HCT116 (cell line): ENCODE data around the gene KIAA1549. TPM values are rescaled to one million over a fixed set of nuclear protein-coding genes. Genes with fewer than 3 reads are reported as not detected.

Source experiments
- ATAC-seq: fragments of 200-7000 bp; cut with Tn5 transposase; 2 replicates; pipeline ENCODE4 v1.9.1; 2020; ENCODE audit warnings: mild to moderate bottlenecking, moderate library complexity
- BruUV-seq: library from RNA; stranded (reverse); fragments of 400-500 nt; replicated peaks from 2 replicates; lab custom pipeline; 2021; lab: Mats Ljungman, UMichigan
- CTCF ChIA-PET: fragments of 300-600 bp; sonication (Branson Sonifier 250); formaldehyde crosslinking; loops from one replicate; lab custom pipeline; 2021; ENCODE audit warnings: antibody characterized with exemption; lab: Charles Lee
- POLR2A ChIA-PET: fragments of 300-600, 350-600 bp; sonication (Branson Sonifier 250); formaldehyde crosslinking; loops from one replicate; lab custom pipeline; 2021; ENCODE audit warnings: antibody characterized with exemption; lab: Charles Lee
- RAD21 ChIA-PET, 2 experiments: fragments of 300-600 bp; sonication (Branson Sonifier 250); formaldehyde crosslinking; loops; one replicate each; lab custom pipeline; 2023; ENCODE audit warnings: low total read pairs in 2 of 2; ENCODE audit not compliant: uncharacterized antibody in 2 of 2, unreplicated experiment in 2 of 2, low non-redundant PET in 1 of 2; lab: Charles Lee
- DNase-seq: peaks from one replicate; pipeline ENCODE4 v3.0.0-alpha.2; 2010; ENCODE audit warnings: low read depth, low spot score
- H2AFZ ChIP-seq: fragments of 200-600 bp; shearing (Covaris generic), sonication (generic); 2 replicates; pipeline ENCODE4 v1.6.1; 2017; ENCODE audit warnings: low read depth, mixed run types, mixed read lengths, antibody characterized with exemption, low read length; ENCODE audit not compliant: poor library complexity, severe bottlenecking
- H3K27ac ChIP-seq: 2 replicates; pipeline ENCODE4 v1.5.1; 2012; ENCODE audit warnings: low read depth, low read length
- H3K27me3 ChIP-seq: fragments of 200-600 bp; sonication (generic); 2 replicates; pipeline ENCODE4 v1.6.1; 2016; ENCODE audit warnings: mixed run types, low read length, mixed read lengths; ENCODE audit not compliant: insufficient read depth
- H3K36me3 ChIP-seq, 2 experiments: fragments of 200-500 bp in 1 of 2; fragments of 200-600 bp in 1 of 2; sonication (Bioruptor generic) in 1 of 2; sonication (generic) in 1 of 2; 2 replicates each; pipeline versions ENCODE4 v1.5.1 to v1.6.1; 2014 to 2016; ENCODE audit warnings: low read length in 2 of 2, inconsistent platforms in 1 of 2, mixed read lengths in 1 of 2, mixed run types in 1 of 2; ENCODE audit not compliant: insufficient read depth in 2 of 2, control insufficient read depth in 1 of 2
- H3K4me1 ChIP-seq, 2 experiments: fragments of 200-600 bp in 1 of 2; sonication (generic) in 1 of 2; 2 replicates each; pipeline versions ENCODE4 v1.5.1 to v1.6.1; 2012 to 2017; ENCODE audit warnings: low read length in 2 of 2, inconsistent platforms in 1 of 2, mild to moderate bottlenecking in 1 of 2, mixed read lengths in 1 of 2, mixed run types in 1 of 2, moderate library complexity in 1 of 2; ENCODE audit not compliant: insufficient read depth in 2 of 2, control insufficient read depth in 1 of 2
- H3K4me2 ChIP-seq: fragments of 200-600 bp; sonication (generic); 2 replicates; pipeline ENCODE4 v1.6.1; 2017; ENCODE audit warnings: mixed run types, low read length, mixed read lengths
- H3K4me3 ChIP-seq, 2 experiments: fragments of 200-600 bp in 1 of 2; sonication (generic) in 1 of 2; replicated peaks in 1 of 2; 2 replicates each; pipeline ENCODE4 v1.5.1; 2011 to 2016; ENCODE audit warnings: low read length in 2 of 2, control low read depth in 1 of 2, low read depth in 1 of 2, mild to moderate bottlenecking in 1 of 2, mixed read lengths in 1 of 2, mixed run types in 1 of 2
- H3K79me2 ChIP-seq: fragments of 200-600 bp; sonication (generic); 2 replicates; pipeline ENCODE4 v1.6.1; 2017; ENCODE audit warnings: mild to moderate bottlenecking, mixed run types, low read length, moderate library complexity, mixed read lengths; ENCODE audit not compliant: insufficient read depth
- H3K9ac ChIP-seq: fragments of 200-600 bp; sonication (generic); 2 replicates; pipeline ENCODE4 v1.6.1; 2016; ENCODE audit warnings: low read length, mixed read lengths
- H3K9me2 ChIP-seq: fragments of 200-600 bp; sonication (generic), shearing (Covaris generic); 2 replicates; pipeline ENCODE4 v1.6.1; 2017; ENCODE audit warnings: mixed run types, mild to moderate bottlenecking, moderate library complexity; ENCODE audit not compliant: insufficient read depth
- H3K9me3 ChIP-seq, 2 experiments: fragments of 200-500 bp in 1 of 2; fragments of 200-600 bp in 1 of 2; sonication (Bioruptor generic) in 1 of 2; sonication (generic) in 1 of 2; 2 replicates each; pipeline ENCODE4 v1.6.1; 2014 to 2017; ENCODE audit warnings: low read length in 2 of 2, mixed read lengths in 2 of 2, inconsistent platforms in 1 of 2, low read depth in 1 of 2, mild to moderate bottlenecking in 1 of 2, mixed run types in 1 of 2, moderate library complexity in 1 of 2; ENCODE audit not compliant: control insufficient read depth in 1 of 2, insufficient read depth in 1 of 2
- H4K20me1 ChIP-seq: fragments of 200-600 bp; sonication (generic), shearing (Covaris generic); 2 replicates; pipeline ENCODE4 v1.6.1; 2017; ENCODE audit warnings: mixed run types, mild to moderate bottlenecking, moderate library complexity; ENCODE audit not compliant: insufficient read depth
- ATF3 ChIP-seq: IDR thresholded peaks from 2 replicates; pipeline ENCODE4 v1.6.1; 2012
- EZH2phosphoT487 ChIP-seq: fragments of 200-600 bp; IDR thresholded peaks from 2 replicates; pipeline ENCODE4 v1.6.1; 2018; ENCODE audit warnings: antibody characterized with exemption, borderline replicate concordance
- JUND ChIP-seq: IDR thresholded peaks from 2 replicates; pipeline ENCODE4 v1.6.1; 2012
- POLR2A ChIP-seq: IDR thresholded peaks from 2 replicates; pipeline ENCODE4 v1.7.0; 2011; ENCODE audit warnings: borderline replicate concordance; ENCODE audit not compliant: insufficient read depth, insufficient read length; ENCODE audit errors: extremely low read depth
- ZBTB33 ChIP-seq: IDR thresholded peaks from 2 replicates; pipeline ENCODE4 v1.6.1; 2011; ENCODE audit warnings: mild to moderate bottlenecking, low read length, moderate library complexity; ENCODE audit not compliant: insufficient replicate concordance; ENCODE audit errors: extremely low read depth
- intact Hi-C: fragments of 100-400 bp; cut with micrococcal nuclease; formaldehyde crosslinking; loops from 2 replicates; pipeline ENCODE4 v1.10.0; 2022
- total RNA-seq: library from RNA; stranded (reverse); gene quantifications from one replicate; pipeline ENCODE4 v1.2.1, GENCODE V29; 2021; ENCODE audit not compliant: unreplicated experiment

The KIAA1549 gene
- total RNA-seq, 1 experiment from 2014 or later: 3.9 TPM

- no peak for TF ChIP-seq ZBTB33
- no peak for TF ChIP-seq POLR2A
- TF ChIP-seq JUND: no peak
- TF ChIP-seq ATF3: no peak
- no peak for TF ChIP-seq EZH2phosphoT487
- no peaks in the 10 kb centered on the region for H3K79me2 ChIP-seq
- no peaks in the 10 kb centered on the region for H3K9me2 ChIP-seq
- no TSS peak for BruUV-seq
- H3K9me3 ChIP-seq: no peaks in the 10 kb centered on the region
- CTCF ChIA-PET: interaction anchor here (1.2 kb wide), 1 partner anchor 41 kb away, joined by 3 read pairs; no protein-coding TSS in a partner anchor
- H3K36me3 ChIP-seq: no peaks in the 10 kb centered on the region
- RAD21 ChIA-PET: no interaction called here
- no peak overlapping the region for H3K4me2 ChIP-seq
- DNase-seq (no peak), ATAC-seq (no peak)
- no peaks in the 10 kb centered on the region for H3K27me3 ChIP-seq
- POLR2A ChIA-PET: no interaction called here
- H3K4me3 ChIP-seq: no peak overlapping the region
- no peak overlapping the region for H3K27ac ChIP-seq
- H4K20me1 ChIP-seq: no peaks in the 10 kb centered on the region
- H3K9ac ChIP-seq: no peak overlapping the region
- intact Hi-C loops: no loop called here
- peaks cover 0 to 6% of the 10 kb centered on the region in 2 experiments; a peak in 2 of 4 replicates for H3K4me1 ChIP-seq
- no peak overlapping the region for H2AFZ ChIP-seq
Observed at GRCh38 chr7:138845711-138846110, 135.5 kb downstream of the KIAA1549 start.
